GM23248 (cell line): ENCODE measurements around the gene ADM. TPM values are rescaled to one million over a fixed set of nuclear protein-coding genes. Genes with fewer than 3 reads are reported as not detected.

Experiments used
- DNase-seq: peaks from one replicate; pipeline ENCODE4 v3.0.0-alpha.2; 2015
- H2AFZ ChIP-seq: fragments of 200-600 bp; sonication (generic); 2 replicates; pipeline ENCODE4 v1.6.1; 2016; ENCODE audit warnings: antibody characterized with exemption
- H3F3A ChIP-seq: fragments of 200-600 bp; sonication (generic); 2 replicates; pipeline ENCODE4 v1.6.1; 2016; ENCODE audit warnings: mild to moderate bottlenecking, antibody characterized with exemption, mixed run types; ENCODE audit not compliant: insufficient read depth
- H3K27ac ChIP-seq: fragments of 200-600 bp; sonication (generic); 2 replicates; pipeline ENCODE4 v1.5.1; 2016; ENCODE audit warnings: mild to moderate bottlenecking
- H3K27me3 ChIP-seq: fragments of 200-600 bp; sonication (generic); replicated peaks from 2 replicates; pipeline ENCODE4 v1.6.1; 2016; ENCODE audit warnings: mild to moderate bottlenecking; ENCODE audit not compliant: insufficient read depth
- H3K36me3 ChIP-seq: fragments of 200-600 bp; sonication (generic); 2 replicates; pipeline ENCODE4 v1.6.1; 2016; ENCODE audit warnings: low read depth, mild to moderate bottlenecking
- H3K4me1 ChIP-seq: fragments of 200-600 bp; sonication (generic); 2 replicates; pipeline ENCODE4 v1.6.1; 2016; ENCODE audit warnings: mild to moderate bottlenecking; ENCODE audit not compliant: insufficient read depth
- H3K4me2 ChIP-seq: fragments of 200-600 bp; sonication (generic); one replicate; pipeline ENCODE4 v1.6.1; 2016; ENCODE audit warnings: mild to moderate bottlenecking; ENCODE audit not compliant: unreplicated experiment
- H3K4me3 ChIP-seq: fragments of 200-600 bp; sonication (generic); 2 replicates; pipeline ENCODE4 v1.5.1; 2016; ENCODE audit warnings: mild to moderate bottlenecking
- H3K79me2 ChIP-seq: fragments of 200-600 bp; sonication (generic); 2 replicates; pipeline ENCODE4 v1.6.1; 2016; ENCODE audit warnings: mild to moderate bottlenecking; ENCODE audit not compliant: insufficient read depth
- H3K9ac ChIP-seq: fragments of 200-600 bp; sonication (generic); 2 replicates; pipeline ENCODE4 v1.6.1; 2016; ENCODE audit warnings: mild to moderate bottlenecking
- H3K9me2 ChIP-seq: fragments of 200-600 bp; sonication (generic); 2 replicates; pipeline ENCODE4 v1.6.1; 2016; ENCODE audit warnings: mixed run types, mild to moderate bottlenecking, moderate library complexity; ENCODE audit not compliant: insufficient read depth
- H3K9me3 ChIP-seq: fragments of 200-600 bp; sonication (generic); one replicate; pipeline ENCODE4 v1.6.1; 2017; ENCODE audit warnings: low read depth
- H4K20me1 ChIP-seq: fragments of 200-600 bp; sonication (generic); 2 replicates; pipeline ENCODE4 v1.6.0; 2016; ENCODE audit not compliant: insufficient read depth
- EZH2 ChIP-seq: fragments of 200-600 bp; sonication (generic); IDR thresholded peaks from 2 replicates; pipeline ENCODE4 v1.6.1; 2018; ENCODE audit warnings: antibody characterized with exemption, mild to moderate bottlenecking; ENCODE audit not compliant: insufficient read depth, poor library complexity, severe bottlenecking
- EZH2phosphoT487 ChIP-seq: fragments of 200-600 bp; sonication (generic); IDR thresholded peaks from 2 replicates; pipeline ENCODE4 v1.6.1; 2018; ENCODE audit warnings: antibody characterized with exemption, moderate library complexity, mild to moderate bottlenecking, low read depth; ENCODE audit not compliant: insufficient read depth
- WGBS, 2 experiments: methylation state at CpG; one replicate each; pipeline ENCODE4 v1.1.6; 2015 to 2017; ENCODE audit warnings: low lambda C conversion rate in 2 of 2, low coverage in 1 of 2; ENCODE audit errors: missing lambda C conversion rate in 2 of 2; 5-methylcytosine and 5-hydroxymethylcytosine counted together
- in situ Hi-C: fragments of 300-500 bp; cut with MboI; formaldehyde crosslinking; loops from 2 replicates; pipeline ENCODE4 v1.15.0; 2020
- polyA plus RNA-seq: library from polyadenylated mRNA; unstranded; fragments of >200 nt; fragmentation: Nextera tagmentation; extraction: Ambion mirVana; gene quantifications from 2 replicates; pipeline ENCODE4 v1.2.1, GENCODE V29; 2016
- total RNA-seq: library from RNA; depleted of rRNA; stranded (reverse); fragments of >200 nt; shearing (Covaris generic); gene quantifications from 2 replicates; pipeline ENCODE4 v1.2.3, GENCODE V29; 2014

The ADM gene
- total and polyA plus RNA-seq, 2 experiments from 2014 or later = 451 to 551 TPM

DNA sequence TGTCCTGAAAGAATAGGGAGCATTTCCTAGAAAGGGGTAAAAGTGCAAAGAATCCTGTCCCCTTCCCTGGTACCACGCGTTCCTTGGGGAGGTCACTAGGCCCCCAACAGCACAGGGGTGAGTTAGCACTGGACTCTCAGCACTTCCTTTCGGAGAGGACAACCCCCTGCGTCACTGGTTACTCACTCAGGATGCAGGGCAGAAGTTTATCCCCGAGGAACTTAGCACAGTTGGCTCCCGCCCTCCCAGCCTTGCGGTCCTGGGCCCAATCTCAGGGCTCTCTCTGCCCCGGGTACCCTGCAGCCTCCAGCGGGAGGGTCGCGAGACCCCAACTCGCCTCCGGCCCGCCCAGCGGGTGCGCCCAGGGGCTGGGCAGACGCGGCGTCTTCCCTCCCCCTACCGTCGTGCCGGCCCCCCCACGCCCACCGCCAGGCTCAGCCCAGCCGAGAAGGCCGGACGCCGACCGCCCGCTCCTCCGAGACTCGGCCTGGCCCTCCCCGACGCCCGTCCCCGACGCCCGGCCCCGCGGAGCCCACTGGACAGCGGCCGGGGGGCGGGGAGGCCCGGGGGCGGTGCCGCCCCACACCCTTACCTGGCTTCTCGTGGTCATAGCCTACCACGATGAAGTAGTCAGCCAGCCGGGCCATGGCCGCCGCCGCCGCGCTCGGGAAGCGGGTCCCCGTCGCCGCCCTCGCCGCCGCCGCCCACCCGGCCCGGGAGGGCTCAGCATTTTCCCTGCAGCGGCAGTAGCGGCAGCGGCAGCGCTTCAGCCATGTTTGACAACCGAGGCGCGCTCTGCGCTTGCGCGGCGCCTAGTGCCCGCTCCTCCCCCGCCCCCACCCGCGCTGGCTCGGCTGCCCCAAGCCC is 11.2 kb upstream of the ADM start, which contains the start of gene SBF2:
TSS of gene SBF2 (minus strand) at position 797 of the 867 bp plus-strand sequence. CDS start at position 647, 150 bp downstream.
- peaks cover 27% of the 10 kb centered on the region for H3K4me1 ChIP-seq
- H4K20me1 ChIP-seq = no peaks in the 10 kb centered on the region
- H3K79me2 ChIP-seq = peaks cover 81% of the 10 kb centered on the region
- H3K36me3 ChIP-seq = peaks cover 4% of the 10 kb centered on the region
- H3K27me3 ChIP-seq = no peaks in the 10 kb centered on the region
- H3K9me2 ChIP-seq = no peaks in the 10 kb centered on the region
- H2AFZ ChIP-seq = peak within 1 kb of the TSS; percentile 84
- DNase-seq = peak; percentile 97
- peaks cover 43% of the 10 kb centered on the region for H3F3A ChIP-seq
- WGBS, 2 experiments = 1 to 2% methylated on average over 20 to 74 of the region's 81 CpGs
- H3K4me3 ChIP-seq = peak within 1 kb of the TSS; percentile 89
- H3K9ac ChIP-seq = peak within 1 kb of the TSS; percentile 93
- H3K27ac ChIP-seq = peak within 1 kb of the TSS; percentile 90
- no peaks in the 10 kb centered on the region for H3K9me3 ChIP-seq
- H3K4me2 ChIP-seq = peak within 1 kb of the TSS; percentile 100
- no peak for TF ChIP-seq EZH2
- TF ChIP-seq EZH2phosphoT487 = no peak
- in situ Hi-C loops = no loop called here

- Histone ChIP-seq H2AFZ (peak overlapping the region; percentile 84), H3K9me2 (no peaks in the 10 kb centered on the region), H3K9me3 (no peaks in the 10 kb centered on the region), H3K27me3 (no peaks in the 10 kb centered on the region), H3K4me3 (peak overlapping the region; percentile 89), H3K79me2 (peaks cover 78% of the 10 kb centered on the region), H3K9ac (peak overlapping the region; percentile 93), H3K36me3 (peaks cover 8% of the 10 kb centered on the region), H3K27ac (peak overlapping the region; percentile 90), H3K4me1 (peaks cover 28% of the 10 kb centered on the region), H3K4me2 (peak overlapping the region; percentile 100), H4K20me1 (no peaks in the 10 kb centered on the region), H3F3A (peaks cover 43% of the 10 kb centered on the region)
- DNase-seq = peak; percentile 74
- in situ Hi-C loops = no loop called here
- WGBS, 2 experiments = 1% methylated on average over 40 to 41 of the region's 45 CpGs
- no peak for TF ChIP-seq EZH2
- no peak for TF ChIP-seq EZH2phosphoT487
These were observed 10.5 kb upstream of the ADM start for GRCh38 chr11:10294290-10294953.

DNA sequence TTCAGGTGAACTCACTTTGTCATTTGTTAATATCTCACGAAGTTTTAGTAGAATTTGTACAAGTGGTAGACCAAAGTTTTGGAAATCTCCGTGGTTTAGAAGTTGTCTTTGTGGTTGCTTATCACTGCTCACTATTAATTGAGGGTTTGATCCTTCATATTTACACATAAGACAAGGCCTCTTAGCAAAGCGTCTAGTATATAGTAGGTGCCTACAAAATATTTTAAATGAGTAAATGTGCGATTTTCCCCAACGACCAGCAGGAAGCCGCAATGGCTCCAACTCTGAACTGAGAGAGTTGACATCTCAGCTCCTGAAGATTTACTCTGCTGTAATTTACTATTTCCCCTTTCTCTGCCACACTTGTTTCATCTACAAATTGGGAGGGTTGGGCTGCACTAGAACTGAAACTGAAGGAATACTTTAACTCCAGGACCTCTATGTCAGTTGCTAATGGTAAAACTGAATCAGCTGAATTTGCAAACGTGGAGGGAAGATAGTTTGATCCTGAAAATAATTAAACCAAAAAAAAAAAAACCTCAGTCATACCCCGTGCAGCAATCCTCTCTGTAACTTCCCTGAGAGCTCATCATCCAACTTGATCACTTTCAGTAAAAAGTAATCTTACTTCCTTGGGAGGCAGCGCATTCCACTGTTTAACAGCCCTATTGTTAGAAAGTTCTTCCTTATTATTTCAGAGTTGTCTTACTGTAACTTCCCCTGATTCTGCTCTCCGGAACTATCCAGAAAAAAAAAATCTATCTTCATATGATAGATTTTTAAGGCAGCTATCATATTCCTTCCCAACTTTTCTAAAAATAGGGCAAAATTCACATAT is 9.6 kb upstream of the ADM start:
- Histone ChIP-seq H3K9me2 (no peaks in the 10 kb centered on the region), H3K36me3 (peaks cover 16% of the 10 kb centered on the region), H3K9me3 (no peaks in the 10 kb centered on the region), H3K27ac (peak overlapping the region; percentile 90), H3F3A (peaks cover 43% of the 10 kb centered on the region), H3K4me1 (peaks cover 28% of the 10 kb centered on the region), H3K27me3 (no peaks in the 10 kb centered on the region), H3K4me3 (peak overlapping the region; percentile 89), H3K4me2 (peak overlapping the region; percentile 100), H4K20me1 (no peaks in the 10 kb centered on the region), H3K9ac (peak overlapping the region; percentile 93), H3K79me2 (peaks cover 78% of the 10 kb centered on the region), H2AFZ (peak overlapping the region; percentile 84; the same call in 1 of the 2 replicates)
- peak; percentile 32 for DNase-seq
- WGBS, 2 experiments = 38 to 43% methylated on average over 10 of the region's 10 CpGs
- in situ Hi-C loops = no loop called here
- TF ChIP-seq EZH2phosphoT487 = no peak
- TF ChIP-seq EZH2 = no peak

DNA sequence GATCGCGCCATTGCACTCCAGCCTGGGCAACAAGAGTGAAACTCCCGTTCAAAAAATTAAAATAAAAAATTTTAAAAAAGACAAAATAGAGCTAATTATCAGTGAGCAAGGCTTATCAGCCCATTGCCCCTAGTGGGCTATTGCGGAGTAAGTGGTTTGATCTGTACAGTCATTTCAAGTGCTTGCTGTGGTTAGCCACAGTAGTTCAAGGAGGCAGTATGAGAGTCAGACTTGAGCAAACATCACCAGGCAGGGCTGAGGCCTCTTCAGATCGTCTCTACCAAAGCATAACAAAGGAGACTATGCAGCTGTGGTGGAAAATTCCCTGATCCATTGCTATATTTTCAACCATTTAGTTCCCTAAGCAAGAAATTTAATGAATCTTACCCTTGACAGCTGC is 6.5 kb upstream of the ADM start:
- in situ Hi-C loops = no loop called here
- H3K4me1 ChIP-seq = peaks cover 30% of the 10 kb centered on the region
- peak overlapping the region; percentile 2 for H3K4me2 ChIP-seq
- H3K36me3 ChIP-seq = peaks cover 16% of the 10 kb centered on the region
- H3K9me3 ChIP-seq = no peaks in the 10 kb centered on the region
- H3K9ac ChIP-seq = no peak overlapping the region
- 79 to 86% methylated on average over 5 of the region's 5 CpGs for WGBS, 2 experiments
- H3K27me3 ChIP-seq = no peaks in the 10 kb centered on the region
- H3F3A ChIP-seq = peaks cover 51% of the 10 kb centered on the region
- peak overlapping the region; percentile 33 for H3K27ac ChIP-seq
- H4K20me1 ChIP-seq = no peaks in the 10 kb centered on the region
- no peaks in the 10 kb centered on the region for H3K9me2 ChIP-seq
- H3K4me3 ChIP-seq = no peak overlapping the region
- peaks cover 74% of the 10 kb centered on the region for H3K79me2 ChIP-seq
- H2AFZ ChIP-seq = no peak overlapping the region
- TF ChIP-seq EZH2 = no peak
- no peak for TF ChIP-seq EZH2phosphoT487
- peak; percentile 79 for DNase-seq
